HCEC 1CT (cell line): ENCODE results near the gene CHRNA9.
"Not testable (repeated sequence)": the region's sequence is repeated elsewhere in the genome, so short reads cannot be mapped to it uniquely, and the experiment has no call there.

ENCODE experiments used
- DNase-seq: peaks from one replicate; pipeline ENCODE4 v3.0.0-alpha.2; 2017

Gene CHRNA9

GRCh38 chr4:40348000-40348399, 12.9 kb downstream of the CHRNA9 start:
- no peak for DNase-seq

- DNase-seq: peak; percentile 6
These were observed 14.5 kb downstream of the CHRNA9 start for GRCh38 chr4:40349561-40350198.

GRCh38 chr4:40350627-40351227, 15.6 kb downstream of the CHRNA9 start:
- DNase-seq: no peak

- no peak for DNase-seq
These were observed 19.0 kb downstream of the CHRNA9 start for GRCh38 chr4:40354158-40354557.

- no peak for DNase-seq
These were observed 20.0 kb downstream of the CHRNA9 start for GRCh38 chr4:40355131-40355530.

GRCh38 chr4:40357738-40358137, 22.6 kb downstream of the CHRNA9 start:
- no peak for DNase-seq

- DNase-seq: no peak
These were observed 26.2 kb downstream of the CHRNA9 start for GRCh38 chr4:40361338-40361737.

GRCh38 chr4:40363382-40363920, 28.3 kb downstream of the CHRNA9 start:
- DNase-seq: no peak

- no peak for DNase-seq
These were observed 28.8 kb downstream of the CHRNA9 start for GRCh38 chr4:40363945-40364344.

GRCh38 chr4:40365766-40366165, 30.6 kb downstream of the CHRNA9 start:
- DNase-seq: no peak

- DNase-seq: no peak
These were observed 32.3 kb downstream of the CHRNA9 start for GRCh38 chr4:40367451-40367850.

- no peak for DNase-seq
These were observed 34.5 kb downstream of the CHRNA9 start for GRCh38 chr4:40369437-40370274.

GRCh38 chr4:40372651-40373050, 37.5 kb downstream of the CHRNA9 start:
- no peak for DNase-seq

GRCh38 chr4:40373636-40374035, 38.5 kb downstream of the CHRNA9 start:
- DNase-seq: no peak

- no peak for DNase-seq
These were observed 40.0 kb downstream of the CHRNA9 start for GRCh38 chr4:40375095-40375494.

- DNase-seq: no peak
These were observed 40.5 kb downstream of the CHRNA9 start for GRCh38 chr4:40375620-40376019.

- DNase-seq: no peak
These were observed 42.6 kb downstream of the CHRNA9 start for GRCh38 chr4:40377512-40378365.

- no peak for DNase-seq
These were observed 43.5 kb downstream of the CHRNA9 start for GRCh38 chr4:40378619-40379018.

- no peak for DNase-seq
These were observed 44.1 kb downstream of the CHRNA9 start for GRCh38 chr4:40379248-40379647.

- DNase-seq: no peak
These were observed 45.5 kb downstream of the CHRNA9 start for GRCh38 chr4:40380647-40381046.

- no peak for DNase-seq
These were observed 53.1 kb downstream of the CHRNA9 start for GRCh38 chr4:40388239-40388638.

- no peak for DNase-seq
These were observed 54.9 kb downstream of the CHRNA9 start for GRCh38 chr4:40389986-40390385.

- DNase-seq: not testable (repeated sequence)
These were observed 57.1 kb downstream of the CHRNA9 start for GRCh38 chr4:40392241-40392640.
